ENCODE data around the gene DEFB132.

The DEFB132 gene

GRCh38 chr20:297925-298775, 40.6 kb downstream of the DEFB132 start:
- DNase-seq, result peak in 1 of 2 experiments; percentile 49

DNA sequence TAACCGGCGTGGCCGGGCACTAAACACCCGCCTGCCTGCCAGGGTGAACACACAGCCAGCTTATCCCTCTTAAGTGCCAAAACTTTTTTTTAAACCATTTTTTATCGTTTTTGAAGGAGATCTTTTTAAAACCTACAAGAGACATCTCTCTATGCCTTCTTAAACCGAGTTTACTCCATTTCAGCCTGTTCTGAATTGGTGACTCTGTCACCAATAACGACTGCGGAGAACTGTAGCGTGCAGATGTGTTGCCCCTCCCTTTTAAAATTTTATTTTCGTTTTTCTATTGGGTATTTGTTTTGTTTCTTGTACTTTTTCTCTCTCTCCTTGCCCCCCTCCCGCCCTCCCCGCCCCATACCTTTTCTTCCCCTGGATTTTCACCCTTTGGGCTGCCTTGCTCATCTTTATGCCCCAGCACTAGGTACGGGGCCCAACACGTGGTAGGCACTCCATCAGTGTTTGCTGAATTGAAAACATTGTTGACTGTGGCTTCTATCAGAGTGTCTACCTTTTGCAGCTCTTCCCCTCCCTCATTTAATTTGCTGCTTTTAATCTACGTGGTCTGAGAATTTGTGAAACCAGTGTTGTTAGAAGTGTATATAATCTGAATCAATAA, 41.4 kb downstream of the DEFB132 start:
- no peak for DNase-seq

DNA sequence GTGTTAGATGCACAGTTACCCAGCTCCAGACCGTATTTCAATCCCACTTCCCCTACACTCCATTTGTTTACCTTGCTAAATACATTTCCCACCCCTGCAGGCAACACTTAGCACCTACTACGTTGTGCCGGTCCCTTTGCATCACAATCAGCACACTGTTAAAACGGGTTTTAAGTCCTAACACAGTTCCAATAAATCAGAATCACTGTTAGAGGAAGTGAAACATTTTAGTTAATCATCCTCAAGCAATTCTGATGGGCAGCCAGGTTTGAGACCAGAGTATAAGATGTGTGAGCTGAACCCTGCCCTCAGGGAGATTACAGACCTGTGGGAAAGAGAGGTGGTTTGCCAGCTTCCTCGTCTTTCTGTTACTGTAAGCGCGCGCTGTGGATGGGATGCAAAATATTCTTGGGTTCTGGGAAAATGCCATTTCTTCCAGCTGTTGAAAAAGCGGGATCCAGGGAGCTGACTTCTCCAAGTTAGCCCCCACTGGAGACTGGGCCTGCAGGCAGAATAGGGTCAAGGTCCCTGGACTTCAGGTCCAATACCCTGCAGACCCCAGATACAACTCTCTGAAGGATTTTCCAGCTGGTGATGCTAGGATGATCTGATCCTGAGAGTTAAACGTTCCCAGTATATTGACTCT, 42.9 kb downstream of the DEFB132 start:
- no peak for DNase-seq

GRCh38 chr20:301886-302848, 44.6 kb downstream of the DEFB132 start:
- no peak for DNase-seq

- DNase-seq, result no peak
These were observed 48.2 kb downstream of the DEFB132 start for GRCh38 chr20:305745-306144.

- no peak for DNase-seq
These were observed 51.0 kb downstream of the DEFB132 start for GRCh38 chr20:308427-309038.

DNA sequence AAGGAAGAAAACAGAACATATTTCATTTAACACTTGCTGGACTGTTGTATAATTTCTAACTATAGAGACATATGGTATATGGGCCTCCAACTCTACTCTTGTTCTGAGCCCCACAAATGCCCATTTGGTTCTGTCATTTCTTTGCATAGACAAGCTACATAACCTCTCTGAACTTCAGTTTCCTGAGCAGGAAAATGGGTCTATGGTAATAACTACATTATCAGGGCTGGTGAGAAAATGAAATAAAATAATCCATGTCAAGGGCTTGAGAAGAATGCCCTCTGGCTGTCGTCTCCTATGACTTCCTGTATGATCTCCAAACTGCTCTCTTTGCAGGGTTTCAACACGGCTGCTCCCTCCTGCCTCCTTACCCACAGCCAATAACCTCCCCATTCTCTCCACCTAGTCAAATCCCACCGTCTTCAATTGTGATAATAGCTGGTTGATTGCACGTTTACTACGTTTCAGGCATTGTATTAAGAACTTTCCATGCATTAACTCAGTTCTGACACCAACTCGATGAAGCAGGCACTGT, 51.8 kb downstream of the DEFB132 start:
- DNase-seq, result no peak

- peak; percentile 93 to 98 for DNase-seq
These were observed 52.5 kb downstream of the DEFB132 start for GRCh38 chr20:309841-310644.

DNA sequence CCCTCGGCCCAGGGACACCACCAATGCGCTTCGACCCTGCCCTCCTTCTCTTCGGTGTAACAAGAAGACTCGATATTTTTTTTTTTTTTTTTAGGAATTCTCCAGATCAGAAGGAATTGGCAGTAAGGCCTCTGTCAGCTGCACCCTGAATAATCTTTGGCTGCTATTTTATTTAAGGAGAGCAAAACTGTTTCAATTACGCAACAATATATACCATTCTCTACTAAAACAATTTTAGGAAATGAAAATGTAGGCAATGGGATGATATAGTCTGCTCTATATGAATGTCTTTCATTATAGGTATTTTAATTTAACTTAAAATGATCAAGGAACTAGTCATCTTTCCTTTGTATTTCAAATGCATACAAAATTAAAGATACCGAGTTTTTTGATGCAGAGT, 53.1 kb downstream of the DEFB132 start:
- DNase-seq, result no peak

Data from NCI-H446 (cell line).